ENCODE data around the gene TRIM6. TPM values are rescaled to one million over a fixed set of nuclear protein-coding genes. Genes with fewer than 3 reads are reported as not detected.

TRIM6 gene
- total and polyA plus RNA-seq, 10 donors: 0.72 to 6.1 (median 2.8) TPM

- Histone ChIP-seq H3K27ac (no peak overlapping the region), H3K4me1 (no peaks in the 10 kb centered on the region), H3K27me3 (replicated peaks in 1 of 7) (no peaks in the 10 kb centered on the region), H3K36me3 (no peaks in the 10 kb centered on the region), H3K9me3 (no peaks in the 10 kb centered on the region), H3K4me3 (no peak overlapping the region)
- 19 to 52% (median 24%) methylated on average over 1 of the region's 1 CpG for WGBS, 5 donors
- DNase-seq: no peak
- TF ChIP-seq POLR2AphosphoS5 (IDR thresholded peaks at IDR 0.05) (no peak), CTCF (IDR thresholded peaks at IDR 0.05 in 8 of 11, conservative IDR thresholded peaks at IDR 0.05 in 3 of 11) (no peak), POLR2A (IDR thresholded peaks at IDR 0.05) (no peak)
- intact Hi-C loops (cut with DNase I; ENCODE audit: low total_unique reads): no loop called here
Observed at GRCh38 chr11:5564259-5565019, 32.0 kb upstream of the TRIM6 start.

GRCh38 chr11:5574654-5575053 lies 21.8 kb upstream of the TRIM6 start:
- no peak overlapping the region for H3K4me3 ChIP-seq
- H3K4me1 ChIP-seq: no peaks in the 10 kb centered on the region
- no peak overlapping the region for H3K27ac ChIP-seq
- no peaks in the 10 kb centered on the region for H3K9me3 ChIP-seq
- no peak for DNase-seq
- H3K27me3 ChIP-seq (replicated peaks in 1 of 7): no peaks in the 10 kb centered on the region
- TF ChIP-seq CTCF (IDR thresholded peaks at IDR 0.05 in 8 of 11, conservative IDR thresholded peaks at IDR 0.05 in 3 of 11): no peak
- TF ChIP-seq POLR2A (IDR thresholded peaks at IDR 0.05): no peak
- no peak for TF ChIP-seq POLR2AphosphoS5 (IDR thresholded peaks at IDR 0.05)
- intact Hi-C loops (cut with DNase I; ENCODE audit: low total_unique reads): no loop called here
- H3K36me3 ChIP-seq: no peaks in the 10 kb centered on the region
- 90 to 95% (median 90%) methylated on average over 2 of the region's 2 CpGs for WGBS, 5 donors

GRCh38 chr11:5575152-5575551 lies 21.3 kb upstream of the TRIM6 start:
- intact Hi-C loops (cut with DNase I; ENCODE audit: low total_unique reads): no loop called here
- H3K4me1 ChIP-seq: no peaks in the 10 kb centered on the region
- H3K9me3 ChIP-seq: no peaks in the 10 kb centered on the region
- no peaks in the 10 kb centered on the region for H3K36me3 ChIP-seq
- DNase-seq: no peak
- no peaks in the 10 kb centered on the region for H3K27me3 ChIP-seq (replicated peaks in 1 of 7)
- TF ChIP-seq CTCF (IDR thresholded peaks at IDR 0.05 in 8 of 11, conservative IDR thresholded peaks at IDR 0.05 in 3 of 11) (no peak), POLR2AphosphoS5 (IDR thresholded peaks at IDR 0.05) (no peak), POLR2A (IDR thresholded peaks at IDR 0.05) (no peak)
- no peak overlapping the region for H3K27ac ChIP-seq
- 69 to 88% (median 79%) methylated on average over 4 of the region's 4 CpGs for WGBS, 5 donors
- H3K4me3 ChIP-seq: no peak overlapping the region

- TF ChIP-seq POLR2A (IDR thresholded peaks at IDR 0.05): no peak
- DNase-seq: no peak
- Histone ChIP-seq H3K4me3 (no peak overlapping the region), H3K27me3 (replicated peaks in 1 of 7) (no peaks in the 10 kb centered on the region), H3K4me1 (no peaks in the 10 kb centered on the region), H3K36me3 (no peaks in the 10 kb centered on the region), H3K27ac (no peak overlapping the region), H3K9me3 (no peaks in the 10 kb centered on the region)
- intact Hi-C loops (cut with DNase I; ENCODE audit: low total_unique reads): no loop called here
Observed at GRCh38 chr11:5577101-5577500, 19.3 kb upstream of the TRIM6 start.
